HCT116 (cell line): Measurements from ENCODE around the gene PSAP. TPM values are rescaled to one million over a fixed set of nuclear protein-coding genes. Genes with fewer than 3 reads are reported as not detected.

Experiments
- ATAC-seq: fragments of 200-7000 bp; cut with Tn5 transposase; 2 replicates; pipeline ENCODE4 v1.9.1; 2020; ENCODE audit warnings: mild to moderate bottlenecking, moderate library complexity
- BruUV-seq: library from RNA; stranded (reverse); fragments of 400-500 nt; replicated peaks from 2 replicates; lab custom pipeline; 2021; lab: Mats Ljungman, UMichigan
- CTCF ChIA-PET: fragments of 300-600 bp; sonication (Branson Sonifier 250); formaldehyde crosslinking; loops from one replicate; lab custom pipeline; 2021; ENCODE audit warnings: antibody characterized with exemption; lab: Charles Lee
- POLR2A ChIA-PET: fragments of 300-600, 350-600 bp; sonication (Branson Sonifier 250); formaldehyde crosslinking; loops from one replicate; lab custom pipeline; 2021; ENCODE audit warnings: antibody characterized with exemption; lab: Charles Lee
- RAD21 ChIA-PET, 2 experiments: fragments of 300-600 bp; sonication (Branson Sonifier 250); formaldehyde crosslinking; loops; one replicate each; lab custom pipeline; 2023; ENCODE audit warnings: low total read pairs in 2 of 2; ENCODE audit not compliant: uncharacterized antibody in 2 of 2, unreplicated experiment in 2 of 2, low non-redundant PET in 1 of 2; lab: Charles Lee
- DNase-seq: peaks from one replicate; pipeline ENCODE4 v3.0.0-alpha.2; 2010; ENCODE audit warnings: low read depth, low spot score
- H2AFZ ChIP-seq: fragments of 200-600 bp; shearing (Covaris generic), sonication (generic); 2 replicates; pipeline ENCODE4 v1.6.1; 2017; ENCODE audit warnings: low read depth, mixed run types, mixed read lengths, antibody characterized with exemption, low read length; ENCODE audit not compliant: poor library complexity, severe bottlenecking
- H3K27ac ChIP-seq: 2 replicates; pipeline ENCODE4 v1.5.1; 2012; ENCODE audit warnings: low read depth, low read length
- H3K27me3 ChIP-seq: fragments of 200-600 bp; sonication (generic); 2 replicates; pipeline ENCODE4 v1.6.1; 2016; ENCODE audit warnings: mixed run types, low read length, mixed read lengths; ENCODE audit not compliant: insufficient read depth
- H3K36me3 ChIP-seq, 2 experiments: fragments of 200-500 bp in 1 of 2; fragments of 200-600 bp in 1 of 2; sonication (Bioruptor generic) in 1 of 2; sonication (generic) in 1 of 2; 2 replicates each; pipeline versions ENCODE4 v1.5.1 to v1.6.1; 2014 to 2016; ENCODE audit warnings: low read length in 2 of 2, inconsistent platforms in 1 of 2, mixed read lengths in 1 of 2, mixed run types in 1 of 2; ENCODE audit not compliant: insufficient read depth in 2 of 2, control insufficient read depth in 1 of 2
- H3K4me1 ChIP-seq, 2 experiments: fragments of 200-600 bp in 1 of 2; sonication (generic) in 1 of 2; 2 replicates each; pipeline versions ENCODE4 v1.5.1 to v1.6.1; 2012 to 2017; ENCODE audit warnings: low read length in 2 of 2, inconsistent platforms in 1 of 2, mild to moderate bottlenecking in 1 of 2, mixed read lengths in 1 of 2, mixed run types in 1 of 2, moderate library complexity in 1 of 2; ENCODE audit not compliant: insufficient read depth in 2 of 2, control insufficient read depth in 1 of 2
- H3K4me2 ChIP-seq: fragments of 200-600 bp; sonication (generic); 2 replicates; pipeline ENCODE4 v1.6.1; 2017; ENCODE audit warnings: mixed run types, low read length, mixed read lengths
- H3K4me3 ChIP-seq, 2 experiments: fragments of 200-600 bp in 1 of 2; sonication (generic) in 1 of 2; replicated peaks in 1 of 2; 2 replicates each; pipeline ENCODE4 v1.5.1; 2011 to 2016; ENCODE audit warnings: low read length in 2 of 2, control low read depth in 1 of 2, low read depth in 1 of 2, mild to moderate bottlenecking in 1 of 2, mixed read lengths in 1 of 2, mixed run types in 1 of 2
- H3K79me2 ChIP-seq: fragments of 200-600 bp; sonication (generic); 2 replicates; pipeline ENCODE4 v1.6.1; 2017; ENCODE audit warnings: mild to moderate bottlenecking, mixed run types, low read length, moderate library complexity, mixed read lengths; ENCODE audit not compliant: insufficient read depth
- H3K9ac ChIP-seq: fragments of 200-600 bp; sonication (generic); 2 replicates; pipeline ENCODE4 v1.6.1; 2016; ENCODE audit warnings: low read length, mixed read lengths
- H3K9me2 ChIP-seq: fragments of 200-600 bp; sonication (generic), shearing (Covaris generic); 2 replicates; pipeline ENCODE4 v1.6.1; 2017; ENCODE audit warnings: mixed run types, mild to moderate bottlenecking, moderate library complexity; ENCODE audit not compliant: insufficient read depth
- H3K9me3 ChIP-seq, 2 experiments: fragments of 200-500 bp in 1 of 2; fragments of 200-600 bp in 1 of 2; sonication (Bioruptor generic) in 1 of 2; sonication (generic) in 1 of 2; 2 replicates each; pipeline ENCODE4 v1.6.1; 2014 to 2017; ENCODE audit warnings: low read length in 2 of 2, mixed read lengths in 2 of 2, inconsistent platforms in 1 of 2, low read depth in 1 of 2, mild to moderate bottlenecking in 1 of 2, mixed run types in 1 of 2, moderate library complexity in 1 of 2; ENCODE audit not compliant: control insufficient read depth in 1 of 2, insufficient read depth in 1 of 2
- H4K20me1 ChIP-seq: fragments of 200-600 bp; sonication (generic), shearing (Covaris generic); 2 replicates; pipeline ENCODE4 v1.6.1; 2017; ENCODE audit warnings: mixed run types, mild to moderate bottlenecking, moderate library complexity; ENCODE audit not compliant: insufficient read depth
- CBX3 ChIP-seq: IDR thresholded peaks from 2 replicates; pipeline ENCODE4 v1.6.1; 2012; ENCODE audit warnings: low read depth
- CEBPB ChIP-seq: IDR thresholded peaks from 2 replicates; pipeline ENCODE4 v1.6.1; 2012; ENCODE audit warnings: low read depth
- EGR1 ChIP-seq: IDR thresholded peaks from 2 replicates; pipeline ENCODE4 v1.6.1; 2012; ENCODE audit warnings: low read depth
- ELF1 ChIP-seq: IDR thresholded peaks from 2 replicates; pipeline ENCODE4 v1.6.1; 2012; ENCODE audit warnings: low read depth, borderline replicate concordance
- EZH2 ChIP-seq: fragments of 200-600 bp; sonication (generic); IDR thresholded peaks from 2 replicates; pipeline ENCODE4 v1.6.1; 2017; ENCODE audit warnings: antibody characterized with exemption, mixed run types
- EZH2phosphoT487 ChIP-seq: fragments of 200-600 bp; IDR thresholded peaks from 2 replicates; pipeline ENCODE4 v1.6.1; 2018; ENCODE audit warnings: antibody characterized with exemption, borderline replicate concordance
- FOSL1 ChIP-seq: IDR thresholded peaks from 2 replicates; pipeline ENCODE4 v1.6.1; 2012; ENCODE audit warnings: low read depth
- JUND ChIP-seq: IDR thresholded peaks from 2 replicates; pipeline ENCODE4 v1.6.1; 2012
- POLR2A ChIP-seq: IDR thresholded peaks from 2 replicates; pipeline ENCODE4 v1.7.0; 2011; ENCODE audit warnings: borderline replicate concordance; ENCODE audit not compliant: insufficient read depth, insufficient read length; ENCODE audit errors: extremely low read depth
- SIN3A ChIP-seq: IDR thresholded peaks from 2 replicates; pipeline ENCODE4 v1.6.1; 2012; ENCODE audit warnings: low read depth
- TCF7L2 ChIP-seq: IDR thresholded peaks from 2 replicates; pipeline ENCODE4 v1.7.0; 2011; ENCODE audit warnings: borderline replicate concordance, inconsistent platforms; ENCODE audit not compliant: insufficient read depth, insufficient read length; ENCODE audit errors: extremely low read depth
- YY1 ChIP-seq: IDR thresholded peaks from 2 replicates; pipeline ENCODE4 v1.6.1; 2011; ENCODE audit warnings: low read length, low read depth, moderate library complexity, mild to moderate bottlenecking; ENCODE audit not compliant: insufficient replicate concordance; ENCODE audit errors: extremely low read depth
- ZFX ChIP-seq: fragments of 450-650 bp; IDR thresholded peaks from 2 replicates; pipeline ENCODE4 v1.6.1; 2017
- intact Hi-C: fragments of 100-400 bp; cut with micrococcal nuclease; formaldehyde crosslinking; loops from 2 replicates; pipeline ENCODE4 v1.10.0; 2022
- total RNA-seq: library from RNA; stranded (reverse); gene quantifications from one replicate; pipeline ENCODE4 v1.2.1, GENCODE V29; 2021; ENCODE audit not compliant: unreplicated experiment
- TF ChIP-seq, protein P1 (sequence below): IDR thresholded peaks from 2 replicates; pipeline ENCODE4 v1.6.1; 2012

Gene PSAP
- total RNA-seq, 1 experiment from 2014 or later, result 444 TPM

- TF ChIP-seq, protein P1, sequence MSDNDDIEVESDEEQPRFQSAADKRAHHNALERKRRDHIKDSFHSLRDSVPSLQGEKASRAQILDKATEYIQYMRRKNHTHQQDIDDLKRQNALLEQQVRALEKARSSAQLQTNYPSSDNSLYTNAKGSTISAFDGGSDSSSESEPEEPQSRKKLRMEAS, result peak; percentile 96
- no peak for TF ChIP-seq EZH2
- peak; percentile 72; the same call in 1 of the 2 replicates for TF ChIP-seq CBX3
- no peak for TF ChIP-seq YY1
- peak; percentile 59 for TF ChIP-seq POLR2A
- 0 out of 2 replicates have a peak, but pooled peaks have one; percentile 24 for TF ChIP-seq ZFX
- TF ChIP-seq JUND, result peak; percentile 3; the same call in 1 of the 2 replicates
- no peak for TF ChIP-seq TCF7L2
These were observed 37.8 kb upstream of the PSAP start (continued) for GRCh38 chr10:71888623-71889387.

DNA sequence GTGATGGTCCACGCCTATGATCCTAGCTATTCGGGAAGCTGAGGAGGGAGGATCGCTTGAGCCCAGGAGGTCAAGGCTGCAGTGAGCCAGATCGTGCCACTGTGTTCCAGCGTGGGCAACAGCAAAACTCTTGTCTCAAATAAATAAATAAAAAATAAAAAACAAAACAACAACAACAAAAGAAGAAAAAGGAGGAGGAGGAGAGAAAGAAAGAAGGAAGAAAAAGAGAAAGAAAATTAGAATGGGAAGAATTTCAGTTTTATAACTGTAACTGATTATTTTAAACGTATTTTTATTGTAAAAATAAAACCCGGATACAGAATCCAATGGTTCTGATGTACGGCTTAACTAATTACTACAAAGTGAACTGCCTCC lies 37.2 kb upstream of the PSAP start:
- H2AFZ ChIP-seq, result peak overlapping the region; percentile 98
- H3K9me3 ChIP-seq, result no peaks in the 10 kb centered on the region
- intact Hi-C loops, result no loop called here
- peaks cover 13 to 26% of the 10 kb centered on the region in 2 experiments for H3K4me1 ChIP-seq
- peak overlapping the region; percentile 100 for H3K4me2 ChIP-seq
- H3K36me3 ChIP-seq, result no peaks in the 10 kb centered on the region
- no peak for TF ChIP-seq SIN3A
- no peak for TF ChIP-seq ELF1
- no peak for TF ChIP-seq FOSL1
- TF ChIP-seq EGR1, result no peak
- TF ChIP-seq EZH2phosphoT487, result no peak
- no peak for TF ChIP-seq CEBPB
- H3K79me2 ChIP-seq, result no peaks in the 10 kb centered on the region
- H3K9ac ChIP-seq, result peak overlapping the region; percentile 74
- RAD21 ChIA-PET, result no interaction called here
- BruUV-seq, result no TSS peak
- DNase-seq (no peak), ATAC-seq (no peak)
- peak overlapping the region; percentile 52 to 75 for H3K4me3 ChIP-seq
- POLR2A ChIA-PET, result interaction anchor here (1.2 to 1.8 kb wide), 2 partner anchors 28 to 37 kb away, joined by 4 to 6 read pairs; partner anchors contain the start of gene PSAP
- no peaks in the 10 kb centered on the region for H3K9me2 ChIP-seq
- H3K27me3 ChIP-seq, result no peaks in the 10 kb centered on the region
- CTCF ChIA-PET, result no interaction called here
- H4K20me1 ChIP-seq, result no peaks in the 10 kb centered on the region
- peak overlapping the region; percentile 52; the same call in 1 of the 2 replicates for H3K27ac ChIP-seq
